ENCODE results near the gene PPP2R5C.

GRCh38 chr14:101884089-101884933 is 122.8 kb downstream of the PPP2R5C start:
- no peak for TF ChIP-seq PPARA (CRISPR knock-in tag; IDR thresholded peaks at IDR 0.05; ENCODE audit: borderline replicate concordance)
- no peak for TF ChIP-seq CSDC2 (CRISPR knock-in tag; IDR thresholded peaks at IDR 0.05)
- no peak for TF ChIP-seq ARNTL (CRISPR knock-in tag; IDR thresholded peaks at IDR 0.05; ENCODE audit: borderline replicate concordance, low read depth)
- no peak for TF ChIP-seq ZNF565 (CRISPR knock-in tag; conservative IDR thresholded peaks at IDR 0.05; ENCODE audit: low read depth)
- TF ChIP-seq ZFP30 (CRISPR knock-in tag; IDR thresholded peaks at IDR 0.05) = no peak
- TF ChIP-seq ZNF8 (CRISPR knock-in tag; IDR thresholded peaks at IDR 0.05) = no peak
- TF ChIP-seq SNAI2 (CRISPR knock-in tag; IDR thresholded peaks at IDR 0.05) = no peak
- no peak for TF ChIP-seq PATZ1 (CRISPR knock-in tag; IDR thresholded peaks at IDR 0.05; ENCODE audit: borderline replicate concordance)
- TF ChIP-seq RARB (CRISPR knock-in tag; IDR thresholded peaks at IDR 0.05) = no peak
- TF ChIP-seq BACH2 (CRISPR knock-in tag; IDR thresholded peaks at IDR 0.05; ENCODE audit: borderline replicate concordance) = no peak

All from SK-N-SH treated with all-trans-retinoic acid at 6 μM for 48 hours (cell line).